WTC11 (cell line): Measurements from ENCODE around the gene SORCS2. TPM values are rescaled to one million over a fixed set of nuclear protein-coding genes. Genes with fewer than 3 reads are reported as not detected.

Source experiments
- ATAC-seq: fragments of 200-7000 bp; cut with Tn5 transposase; 2 replicates; pipeline ENCODE4 v1.10.0; 2021; ENCODE audit warnings: mild to moderate bottlenecking, moderate library complexity
- CTCF ChIA-PET: fragments of 300-600 bp; sonication (Branson Sonifier 250); formaldehyde crosslinking; loops from one replicate; lab custom pipeline; 2021; ENCODE audit warnings: antibody characterized with exemption; lab: Charles Lee
- POLR2A ChIA-PET: fragments of 350-600 bp; sonication (Branson Sonifier 250); formaldehyde crosslinking; loops from one replicate; lab custom pipeline; 2021; ENCODE audit warnings: antibody characterized with exemption; lab: Charles Lee
- DNase-seq: peaks from one replicate; pipeline ENCODE4 v3.0.0; 2021; ENCODE audit warnings: low spot score
- H3K27ac Mint-ChIP-seq: 2 replicates; pipeline ENCODE4 v1.8.0; 2021; ENCODE audit warnings: mixed read lengths
- H3K27me3 Mint-ChIP-seq: 2 replicates; pipeline ENCODE4 v1.8.0; 2021; ENCODE audit warnings: low read depth, mild to moderate bottlenecking, moderate library complexity, mixed read lengths
- H3K36me3 Mint-ChIP-seq: 2 replicates; pipeline ENCODE4 v1.8.0; 2021; ENCODE audit warnings: mixed read lengths
- H3K4me1 Mint-ChIP-seq: 2 replicates; pipeline ENCODE4 v1.8.0; 2022; ENCODE audit warnings: mixed read lengths
- H3K4me3 Mint-ChIP-seq: 2 replicates; pipeline ENCODE4 v1.8.0; 2021; ENCODE audit warnings: mild to moderate bottlenecking, moderate library complexity, mixed read lengths
- H3K9me3 Mint-ChIP-seq: 2 replicates; pipeline ENCODE4 v1.8.0; 2021; ENCODE audit warnings: mixed read lengths
- FOXK1 ChIP-seq: sonication (generic); formaldehyde crosslinking; IDR thresholded peaks from 2 replicates; pipeline ENCODE4 v1.8.0; 2022; ENCODE audit warnings: mild to moderate bottlenecking, moderate library complexity, missing genetic modification reagents
- HMGA2 ChIP-seq: fragments of 250-450 bp; sonication (Bioruptor Pico); IDR thresholded peaks from 2 replicates; pipeline ENCODE4 v1.4.0; 2021; ENCODE audit warnings: mild to moderate bottlenecking, moderate library complexity
- JUN ChIP-seq: sonication (generic); formaldehyde crosslinking; IDR thresholded peaks from 2 replicates; pipeline ENCODE4 v1.8.0; 2023; ENCODE audit warnings: mild to moderate bottlenecking, missing genetic modification reagents
- KAT7 ChIP-seq: sonication (generic); formaldehyde crosslinking; IDR thresholded peaks from 2 replicates; pipeline ENCODE4 v1.8.1; 2023; ENCODE audit warnings: missing genetic modification reagents, mild to moderate bottlenecking, borderline replicate concordance
- PRDM15 ChIP-seq: sonication (generic); formaldehyde crosslinking; IDR thresholded peaks from 2 replicates; pipeline ENCODE4 v1.8.0; 2022; ENCODE audit warnings: missing genetic modification reagents
- PRRX2 ChIP-seq: fragments of 250-450 bp; sonication (Bioruptor Pico); IDR thresholded peaks from 2 replicates; pipeline ENCODE4 v1.8.0; 2021; ENCODE audit warnings: mild to moderate bottlenecking
- RELA ChIP-seq: sonication (generic); formaldehyde crosslinking; IDR thresholded peaks from 2 replicates; pipeline ENCODE4 v1.8.1; 2022; ENCODE audit warnings: missing genetic modification reagents, mild to moderate bottlenecking, borderline replicate concordance
- SMAD3 ChIP-seq: sonication (generic); formaldehyde crosslinking; IDR thresholded peaks from 2 replicates; pipeline ENCODE4 v1.8.0; 2022; ENCODE audit warnings: missing genetic modification reagents, mild to moderate bottlenecking, borderline replicate concordance
- ZNF232 ChIP-seq: sonication (generic); formaldehyde crosslinking; IDR thresholded peaks from 2 replicates; pipeline ENCODE4 v1.8.0; 2022; ENCODE audit warnings: mild to moderate bottlenecking, missing genetic modification reagents
- total RNA-seq: library from RNA; stranded (reverse); gene quantifications from 3 replicates; pipeline ENCODE4 v1.2.3, GENCODE V29; 2021
- TF ChIP-seq, protein P1 (sequence below): fragments of 250-450 bp; sonication (Bioruptor Pico); conservative IDR thresholded peaks from 2 replicates; pipeline ENCODE4 v1.9.0; 2021; ENCODE audit warnings: mild to moderate bottlenecking
- TF ChIP-seq, protein P2 (sequence below): sonication (generic); formaldehyde crosslinking; IDR thresholded peaks from 2 replicates; pipeline ENCODE4 v1.8.1; 2022; ENCODE audit warnings: low read depth, missing genetic modification reagents, borderline replicate concordance
- TF ChIP-seq, protein P3 (sequence below): sonication (generic); formaldehyde crosslinking; IDR thresholded peaks from 2 replicates; pipeline ENCODE4 v1.8.1; 2023; ENCODE audit warnings: mild to moderate bottlenecking, missing genetic modification reagents
- TF ChIP-seq, protein P4 (sequence below): sonication (generic); formaldehyde crosslinking; IDR thresholded peaks from 2 replicates; pipeline ENCODE4 v1.8.0; 2023; ENCODE audit warnings: missing genetic modification reagents, mild to moderate bottlenecking, borderline replicate concordance
- TF ChIP-seq, protein P5 (sequence below): sonication (generic); formaldehyde crosslinking; IDR thresholded peaks from 2 replicates; pipeline ENCODE4 v1.8.1; 2023; ENCODE audit warnings: mild to moderate bottlenecking, missing genetic modification reagents, borderline replicate concordance

SORCS2 gene
- total RNA-seq, 1 experiment from 2014 or later: 6.6 TPM

DNA sequence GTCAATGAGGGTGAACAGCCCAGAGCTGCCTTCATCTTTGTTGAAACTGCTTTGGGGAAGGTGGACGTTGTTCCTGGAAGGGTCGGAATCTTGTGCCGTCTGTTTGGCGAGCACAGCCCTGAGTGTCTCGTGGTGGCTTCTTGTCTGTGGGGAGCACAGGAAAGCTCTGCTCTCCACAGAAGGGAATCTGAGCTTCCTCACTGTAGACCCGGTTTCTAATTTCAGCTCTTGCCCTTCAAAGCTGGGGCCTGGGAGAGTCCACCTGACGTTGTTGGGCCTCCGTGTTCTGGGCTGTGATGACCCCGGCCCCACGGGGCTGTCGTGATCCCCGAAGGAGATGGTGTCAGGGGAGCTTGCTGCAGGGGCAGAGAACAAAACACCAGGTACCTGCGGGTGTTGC, 47.5 kb downstream of the SORCS2 start:
- TF ChIP-seq KAT7 (no peak), PRDM15 (CRISPR knock-in tag) (no peak), PRRX2 (CRISPR knock-in tag) (no peak), RELA (CRISPR knock-in tag) (no peak), HMGA2 (no peak), JUN (CRISPR knock-in tag) (no peak), ZNF232 (CRISPR knock-in tag) (no peak), FOXK1 (CRISPR knock-in tag) (no peak), SMAD3 (CRISPR knock-in tag) (no peak)
- TF ChIP-seq, protein P1, sequence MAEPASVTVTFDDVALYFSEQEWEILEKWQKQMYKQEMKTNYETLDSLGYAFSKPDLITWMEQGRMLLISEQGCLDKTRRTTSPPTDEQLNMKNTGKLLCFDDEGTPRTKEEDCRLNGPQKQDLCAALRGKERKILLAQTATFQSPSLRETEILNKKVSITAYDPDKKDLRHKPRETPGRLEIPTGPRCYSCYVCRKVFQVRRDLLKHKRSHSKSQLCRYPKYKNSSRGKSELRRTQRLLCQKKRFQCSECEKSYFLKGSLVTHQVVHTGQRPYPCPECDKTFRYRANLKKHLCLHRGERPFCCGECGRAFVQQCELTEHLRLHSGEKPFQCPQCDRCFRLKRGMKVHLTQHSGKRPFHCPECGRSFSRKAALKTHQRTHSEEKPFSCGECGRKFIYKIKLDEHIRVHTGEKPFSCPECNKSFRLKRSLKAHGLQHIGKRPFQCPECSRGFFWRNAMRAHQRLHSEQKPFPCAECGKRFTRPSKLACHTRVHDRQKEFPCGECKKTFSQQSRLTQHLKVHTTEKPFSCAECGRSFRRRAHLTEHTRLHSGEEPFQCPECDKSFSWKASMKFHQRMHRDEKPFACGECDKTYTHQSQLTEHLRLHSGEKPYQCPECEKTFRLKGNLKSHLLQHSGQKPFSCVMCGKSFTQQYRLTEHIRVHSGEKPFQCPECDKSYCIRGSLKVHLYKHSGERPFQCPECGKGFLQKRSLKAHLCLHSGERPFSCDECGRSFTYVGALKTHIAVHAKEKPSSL (CRISPR knock-in tag): no peak
- TF ChIP-seq, protein P2, sequence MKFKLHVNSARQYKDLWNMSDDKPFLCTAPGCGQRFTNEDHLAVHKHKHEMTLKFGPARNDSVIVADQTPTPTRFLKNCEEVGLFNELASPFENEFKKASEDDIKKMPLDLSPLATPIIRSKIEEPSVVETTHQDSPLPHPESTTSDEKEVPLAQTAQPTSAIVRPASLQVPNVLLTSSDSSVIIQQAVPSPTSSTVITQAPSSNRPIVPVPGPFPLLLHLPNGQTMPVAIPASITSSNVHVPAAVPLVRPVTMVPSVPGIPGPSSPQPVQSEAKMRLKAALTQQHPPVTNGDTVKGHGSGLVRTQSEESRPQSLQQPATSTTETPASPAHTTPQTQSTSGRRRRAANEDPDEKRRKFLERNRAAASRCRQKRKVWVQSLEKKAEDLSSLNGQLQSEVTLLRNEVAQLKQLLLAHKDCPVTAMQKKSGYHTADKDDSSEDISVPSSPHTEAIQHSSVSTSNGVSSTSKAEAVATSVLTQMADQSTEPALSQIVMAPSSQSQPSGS (CRISPR knock-in tag): no peak
- TF ChIP-seq, protein P3, sequence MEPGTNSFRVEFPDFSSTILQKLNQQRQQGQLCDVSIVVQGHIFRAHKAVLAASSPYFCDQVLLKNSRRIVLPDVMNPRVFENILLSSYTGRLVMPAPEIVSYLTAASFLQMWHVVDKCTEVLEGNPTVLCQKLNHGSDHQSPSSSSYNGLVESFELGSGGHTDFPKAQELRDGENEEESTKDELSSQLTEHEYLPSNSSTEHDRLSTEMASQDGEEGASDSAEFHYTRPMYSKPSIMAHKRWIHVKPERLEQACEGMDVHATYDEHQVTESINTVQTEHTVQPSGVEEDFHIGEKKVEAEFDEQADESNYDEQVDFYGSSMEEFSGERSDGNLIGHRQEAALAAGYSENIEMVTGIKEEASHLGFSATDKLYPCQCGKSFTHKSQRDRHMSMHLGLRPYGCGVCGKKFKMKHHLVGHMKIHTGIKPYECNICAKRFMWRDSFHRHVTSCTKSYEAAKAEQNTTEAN (CRISPR knock-in tag): no peak
- TF ChIP-seq, protein P4, sequence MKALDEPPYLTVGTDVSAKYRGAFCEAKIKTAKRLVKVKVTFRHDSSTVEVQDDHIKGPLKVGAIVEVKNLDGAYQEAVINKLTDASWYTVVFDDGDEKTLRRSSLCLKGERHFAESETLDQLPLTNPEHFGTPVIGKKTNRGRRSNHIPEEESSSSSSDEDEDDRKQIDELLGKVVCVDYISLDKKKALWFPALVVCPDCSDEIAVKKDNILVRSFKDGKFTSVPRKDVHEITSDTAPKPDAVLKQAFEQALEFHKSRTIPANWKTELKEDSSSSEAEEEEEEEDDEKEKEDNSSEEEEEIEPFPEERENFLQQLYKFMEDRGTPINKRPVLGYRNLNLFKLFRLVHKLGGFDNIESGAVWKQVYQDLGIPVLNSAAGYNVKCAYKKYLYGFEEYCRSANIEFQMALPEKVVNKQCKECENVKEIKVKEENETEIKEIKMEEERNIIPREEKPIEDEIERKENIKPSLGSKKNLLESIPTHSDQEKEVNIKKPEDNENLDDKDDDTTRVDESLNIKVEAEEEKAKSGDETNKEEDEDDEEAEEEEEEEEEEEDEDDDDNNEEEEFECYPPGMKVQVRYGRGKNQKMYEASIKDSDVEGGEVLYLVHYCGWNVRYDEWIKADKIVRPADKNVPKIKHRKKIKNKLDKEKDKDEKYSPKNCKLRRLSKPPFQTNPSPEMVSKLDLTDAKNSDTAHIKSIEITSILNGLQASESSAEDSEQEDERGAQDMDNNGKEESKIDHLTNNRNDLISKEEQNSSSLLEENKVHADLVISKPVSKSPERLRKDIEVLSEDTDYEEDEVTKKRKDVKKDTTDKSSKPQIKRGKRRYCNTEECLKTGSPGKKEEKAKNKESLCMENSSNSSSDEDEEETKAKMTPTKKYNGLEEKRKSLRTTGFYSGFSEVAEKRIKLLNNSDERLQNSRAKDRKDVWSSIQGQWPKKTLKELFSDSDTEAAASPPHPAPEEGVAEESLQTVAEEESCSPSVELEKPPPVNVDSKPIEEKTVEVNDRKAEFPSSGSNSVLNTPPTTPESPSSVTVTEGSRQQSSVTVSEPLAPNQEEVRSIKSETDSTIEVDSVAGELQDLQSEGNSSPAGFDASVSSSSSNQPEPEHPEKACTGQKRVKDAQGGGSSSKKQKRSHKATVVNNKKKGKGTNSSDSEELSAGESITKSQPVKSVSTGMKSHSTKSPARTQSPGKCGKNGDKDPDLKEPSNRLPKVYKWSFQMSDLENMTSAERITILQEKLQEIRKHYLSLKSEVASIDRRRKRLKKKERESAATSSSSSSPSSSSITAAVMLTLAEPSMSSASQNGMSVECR: no peak
- TF ChIP-seq, protein P5, sequence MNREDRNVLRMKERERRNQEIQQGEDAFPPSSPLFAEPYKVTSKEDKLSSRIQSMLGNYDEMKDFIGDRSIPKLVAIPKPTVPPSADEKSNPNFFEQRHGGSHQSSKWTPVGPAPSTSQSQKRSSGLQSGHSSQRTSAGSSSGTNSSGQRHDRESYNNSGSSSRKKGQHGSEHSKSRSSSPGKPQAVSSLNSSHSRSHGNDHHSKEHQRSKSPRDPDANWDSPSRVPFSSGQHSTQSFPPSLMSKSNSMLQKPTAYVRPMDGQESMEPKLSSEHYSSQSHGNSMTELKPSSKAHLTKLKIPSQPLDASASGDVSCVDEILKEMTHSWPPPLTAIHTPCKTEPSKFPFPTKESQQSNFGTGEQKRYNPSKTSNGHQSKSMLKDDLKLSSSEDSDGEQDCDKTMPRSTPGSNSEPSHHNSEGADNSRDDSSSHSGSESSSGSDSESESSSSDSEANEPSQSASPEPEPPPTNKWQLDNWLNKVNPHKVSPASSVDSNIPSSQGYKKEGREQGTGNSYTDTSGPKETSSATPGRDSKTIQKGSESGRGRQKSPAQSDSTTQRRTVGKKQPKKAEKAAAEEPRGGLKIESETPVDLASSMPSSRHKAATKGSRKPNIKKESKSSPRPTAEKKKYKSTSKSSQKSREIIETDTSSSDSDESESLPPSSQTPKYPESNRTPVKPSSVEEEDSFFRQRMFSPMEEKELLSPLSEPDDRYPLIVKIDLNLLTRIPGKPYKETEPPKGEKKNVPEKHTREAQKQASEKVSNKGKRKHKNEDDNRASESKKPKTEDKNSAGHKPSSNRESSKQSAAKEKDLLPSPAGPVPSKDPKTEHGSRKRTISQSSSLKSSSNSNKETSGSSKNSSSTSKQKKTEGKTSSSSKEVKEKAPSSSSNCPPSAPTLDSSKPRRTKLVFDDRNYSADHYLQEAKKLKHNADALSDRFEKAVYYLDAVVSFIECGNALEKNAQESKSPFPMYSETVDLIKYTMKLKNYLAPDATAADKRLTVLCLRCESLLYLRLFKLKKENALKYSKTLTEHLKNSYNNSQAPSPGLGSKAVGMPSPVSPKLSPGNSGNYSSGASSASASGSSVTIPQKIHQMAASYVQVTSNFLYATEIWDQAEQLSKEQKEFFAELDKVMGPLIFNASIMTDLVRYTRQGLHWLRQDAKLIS (CRISPR knock-in tag): no peak
- no peak overlapping the region for H3K4me3 Mint-ChIP-seq
- H3K27ac Mint-ChIP-seq: no peak overlapping the region
- H3K36me3 Mint-ChIP-seq: no peaks in the 10 kb centered on the region
- H3K4me1 Mint-ChIP-seq: no peaks in the 10 kb centered on the region
- ChIA-PET POLR2A (interaction anchor here (0.6 kb wide), 2 partner anchors 20 to 282 kb away, joined by 3 to 4 read pairs; no protein-coding TSS in a partner anchor), CTCF (interaction anchor here (0.9 to 1.5 kb wide), 3 partner anchors 34 to 96 kb away, joined by 3 to 10 read pairs (median 3); no protein-coding TSS in a partner anchor)
- no peaks in the 10 kb centered on the region for H3K27me3 Mint-ChIP-seq
- H3K9me3 Mint-ChIP-seq: peaks cover 11% of the 10 kb centered on the region
- ATAC-seq (no peak), DNase-seq (no peak)
